ENCODE data around the gene CDH13. TPM values are rescaled to one million over a fixed set of nuclear protein-coding genes. Genes with fewer than 3 reads are reported as not detected.

CDH13 gene
- total and polyA plus RNA-seq, 2 of the 8 experiments (the other 6 are each of a cell fraction or from before 2014, with no cell fraction given) = 2.3 to 2.4 TPM

DNA sequence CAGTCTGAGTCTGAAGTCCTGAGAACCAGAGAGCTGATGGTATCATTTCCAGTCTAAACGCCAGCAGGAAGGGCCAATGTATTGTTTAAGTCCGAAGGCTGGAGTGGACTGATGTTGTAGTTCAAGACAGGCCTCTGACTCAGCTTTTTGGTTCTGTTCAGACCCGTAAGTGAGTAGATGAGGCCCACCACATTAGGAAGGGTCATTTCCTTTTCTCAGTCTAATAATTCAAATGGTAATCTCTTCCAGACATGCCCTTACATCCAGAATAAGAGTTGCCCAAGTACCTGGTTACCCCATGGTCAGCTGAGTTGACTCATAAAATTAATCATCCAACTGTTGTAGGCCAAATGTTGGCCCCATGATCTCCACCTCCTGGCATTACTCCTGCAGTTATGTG lies 738.4 kb downstream of the CDH13 start (continued):
- no peak for TF ChIP-seq CTCF (IDR thresholded peaks at IDR 0.05; ENCODE audit: control extremely low read depth in 1 of 3, insufficient read depth in 1 of 3, low read depth in 1 of 3, low read length in 3 of 3)
- TF ChIP-seq, protein P1, sequence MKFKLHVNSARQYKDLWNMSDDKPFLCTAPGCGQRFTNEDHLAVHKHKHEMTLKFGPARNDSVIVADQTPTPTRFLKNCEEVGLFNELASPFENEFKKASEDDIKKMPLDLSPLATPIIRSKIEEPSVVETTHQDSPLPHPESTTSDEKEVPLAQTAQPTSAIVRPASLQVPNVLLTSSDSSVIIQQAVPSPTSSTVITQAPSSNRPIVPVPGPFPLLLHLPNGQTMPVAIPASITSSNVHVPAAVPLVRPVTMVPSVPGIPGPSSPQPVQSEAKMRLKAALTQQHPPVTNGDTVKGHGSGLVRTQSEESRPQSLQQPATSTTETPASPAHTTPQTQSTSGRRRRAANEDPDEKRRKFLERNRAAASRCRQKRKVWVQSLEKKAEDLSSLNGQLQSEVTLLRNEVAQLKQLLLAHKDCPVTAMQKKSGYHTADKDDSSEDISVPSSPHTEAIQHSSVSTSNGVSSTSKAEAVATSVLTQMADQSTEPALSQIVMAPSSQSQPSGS (IDR thresholded peaks at IDR 0.05; ENCODE audit: low read length) = no peak
- TF ChIP-seq TCF12 (IDR thresholded peaks at IDR 0.05; ENCODE audit: low read depth, low read length) = no peak
- TF ChIP-seq TEAD4 (IDR thresholded peaks at IDR 0.05; ENCODE audit: low read depth, low read length) = no peak
- TF ChIP-seq CHD7 (IDR thresholded peaks at IDR 0.05; ENCODE audit: insufficient replicate concordance, low read length) = no peak
- no peak for TF ChIP-seq BCL11A (IDR thresholded peaks at IDR 0.05; ENCODE audit: low read depth in 2 of 2, low read length in 2 of 2)
